Measurements from ENCODE around the gene BST1. TPM values are rescaled to one million over a fixed set of nuclear protein-coding genes. Genes with fewer than 3 reads are reported as not detected.

BST1 gene
- total and polyA plus RNA-seq, 2 of the 8 experiments (the other 6 are each of a cell fraction or from before 2014, with no cell fraction given): 0.52 to 0.54 TPM

DNA sequence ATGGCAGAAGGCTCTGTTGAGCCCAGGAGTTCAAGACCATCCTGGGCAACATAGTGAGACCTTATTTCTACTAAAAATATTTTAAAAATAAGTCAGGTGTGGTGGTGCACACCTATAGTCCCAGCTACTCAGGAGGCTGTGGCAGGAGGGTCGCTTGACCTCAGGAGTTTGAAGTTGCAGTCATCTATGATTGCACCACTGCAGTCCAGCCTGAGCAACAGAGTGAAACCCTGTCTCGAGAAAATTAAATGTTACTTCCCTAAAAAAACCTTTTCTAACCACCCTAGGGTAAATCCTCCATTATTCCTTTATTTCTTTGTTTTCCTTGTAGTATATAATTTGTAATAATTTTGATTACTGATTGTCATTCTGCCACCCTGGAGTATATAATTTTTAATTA lies 13.3 kb upstream of the BST1 start (continued):
- TF ChIP-seq, protein P1, sequence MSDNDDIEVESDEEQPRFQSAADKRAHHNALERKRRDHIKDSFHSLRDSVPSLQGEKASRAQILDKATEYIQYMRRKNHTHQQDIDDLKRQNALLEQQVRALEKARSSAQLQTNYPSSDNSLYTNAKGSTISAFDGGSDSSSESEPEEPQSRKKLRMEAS (IDR thresholded peaks at IDR 0.05): no peak
- no peak for TF ChIP-seq EP300 (IDR thresholded peaks at IDR 0.05; ENCODE audit: borderline replicate concordance in 1 of 2, low read depth in 2 of 2, low read length in 2 of 2)
